ENCODE data around the gene MYH9.

GRCh38 chr22:36424901-36425579 lies 37.3 kb upstream of the MYH9 start:
- TF ChIP-seq CTCF (IDR thresholded peaks at IDR 0.05) (no peak), POLR2A (IDR thresholded peaks at IDR 0.05) (no peak)
